G401 (cell line): ENCODE data around the gene PGAM5. TPM values are rescaled to one million over a fixed set of nuclear protein-coding genes. Genes with fewer than 3 reads are reported as not detected.
"Not testable (repeated sequence)": the region's sequence is repeated elsewhere in the genome, so short reads cannot be mapped to it uniquely, and the experiment has no call there.

Experiments used
- DNase-seq: peaks from one replicate; pipeline ENCODE4 v3.0.0-alpha.2; 2015; ENCODE audit warnings: low spot score
- in situ Hi-C: cut with HindIII; loops from 2 replicates; pipeline ENCODE4 v1.10.0; 2016; ENCODE audit warnings: low sequenced_read_pairs, mixed read lengths
- total RNA-seq: library from RNA; depleted of rRNA; stranded (reverse); fragments of >200 nt; shearing (Covaris generic); gene quantifications from 2 replicates; pipeline ENCODE4 v1.2.3, GENCODE V29; 2014

Gene PGAM5
- total RNA-seq, 1 experiment from 2014 or later = 121 TPM

DNA sequence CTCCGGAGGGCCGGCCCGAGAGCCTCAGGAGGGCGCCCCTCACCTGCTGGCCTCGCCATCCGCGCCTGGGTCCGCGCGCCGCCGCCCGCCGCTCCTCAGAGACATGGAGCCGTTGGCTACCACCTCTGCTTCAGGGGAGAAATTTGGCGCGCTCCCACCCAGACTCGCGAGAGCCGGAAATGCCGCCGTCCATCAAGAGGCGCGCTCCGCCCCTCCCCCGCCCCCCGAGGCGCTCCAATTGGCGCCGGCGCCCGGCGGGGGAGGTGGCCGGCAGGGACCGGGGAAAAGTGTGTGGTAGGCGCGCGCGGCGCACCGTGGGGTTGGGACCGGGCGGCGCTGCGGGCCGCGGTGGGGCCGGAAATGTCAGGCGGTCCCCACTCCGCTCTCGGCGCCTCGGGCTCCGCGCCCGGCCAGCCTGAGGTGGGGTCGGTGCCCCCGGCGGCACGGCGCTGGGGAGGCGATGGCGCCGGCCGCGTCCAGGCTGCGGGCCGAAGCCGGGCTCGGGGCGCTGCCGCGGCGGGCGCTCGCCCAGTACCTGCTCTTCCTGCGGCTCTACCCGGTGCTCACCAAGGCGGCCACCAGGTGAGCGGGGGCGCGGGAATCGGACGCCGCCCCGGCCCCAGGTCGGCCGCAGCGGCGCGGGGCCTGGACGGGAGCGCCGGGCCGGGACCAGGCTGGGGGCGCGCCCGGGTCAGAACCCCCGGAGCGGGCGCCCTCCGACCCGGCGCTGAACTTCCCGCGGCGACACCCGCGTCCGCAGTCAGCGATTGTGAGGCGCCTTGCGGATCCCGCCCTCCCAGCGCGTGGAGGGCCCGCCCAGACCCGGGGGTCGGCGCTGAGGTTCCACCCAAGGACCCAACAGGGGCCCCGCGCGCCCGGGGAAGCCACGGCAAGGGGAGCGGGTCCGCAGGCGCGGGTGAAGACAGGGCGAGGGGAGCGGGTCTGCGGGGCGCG, 23.2 kb upstream of the PGAM5 start, which contains the start of the genes POLE and PXMP2:
TSS of gene POLE (minus strand) at position 132 of the 954 bp plus-strand sequence. CDS start at position 105, 27 bp downstream.
TSS of gene PXMP2 (plus strand) at position 377 of the 954 bp plus-strand sequence. CDS start at position 461, 84 bp downstream.
- in situ Hi-C loops = no loop called here
- DNase-seq = peak; percentile 86

DNA sequence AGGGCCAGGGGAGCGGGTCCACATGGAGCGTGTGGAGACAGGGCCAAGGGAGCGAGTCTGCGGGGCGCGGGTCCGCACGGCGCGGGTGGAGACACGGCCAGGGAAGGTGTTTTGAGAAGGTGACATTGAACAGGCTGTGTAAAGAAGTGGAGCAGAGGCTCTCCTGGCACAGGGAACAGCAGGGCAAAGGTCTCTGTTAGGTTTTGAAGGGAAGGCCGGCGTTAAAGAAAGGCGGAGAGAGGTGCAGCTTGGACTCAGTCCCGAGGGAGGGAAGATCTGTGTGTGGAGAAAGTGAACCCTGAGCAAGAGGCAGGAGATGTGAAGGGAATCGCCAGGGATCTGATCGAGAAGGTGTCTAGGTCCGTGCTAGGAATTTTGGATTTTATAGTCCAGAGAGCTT, 21.4 kb upstream of the PGAM5 start:
- DNase-seq = peak; percentile 51
- in situ Hi-C loops = no loop called here

DNA sequence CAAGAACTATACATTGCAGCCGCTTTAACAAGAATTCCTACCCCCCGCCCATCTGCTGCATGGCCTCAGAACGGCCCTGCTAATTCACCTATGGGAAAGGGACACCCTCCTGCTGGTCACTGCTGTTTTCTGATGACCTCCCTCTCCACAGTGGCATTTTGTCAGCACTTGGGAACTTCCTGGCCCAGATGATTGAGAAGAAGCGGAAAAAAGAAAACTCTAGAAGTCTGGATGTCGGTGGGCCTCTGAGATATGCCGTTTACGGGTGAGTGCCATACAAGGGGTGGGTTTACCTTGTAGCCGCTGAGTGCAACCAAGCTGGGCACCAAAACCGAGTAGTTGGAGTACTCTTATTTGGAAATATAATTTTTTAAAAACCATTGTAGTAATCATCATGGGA, 20.5 kb upstream of the PGAM5 start:
- in situ Hi-C loops = no loop called here
- no peak for DNase-seq

DNA sequence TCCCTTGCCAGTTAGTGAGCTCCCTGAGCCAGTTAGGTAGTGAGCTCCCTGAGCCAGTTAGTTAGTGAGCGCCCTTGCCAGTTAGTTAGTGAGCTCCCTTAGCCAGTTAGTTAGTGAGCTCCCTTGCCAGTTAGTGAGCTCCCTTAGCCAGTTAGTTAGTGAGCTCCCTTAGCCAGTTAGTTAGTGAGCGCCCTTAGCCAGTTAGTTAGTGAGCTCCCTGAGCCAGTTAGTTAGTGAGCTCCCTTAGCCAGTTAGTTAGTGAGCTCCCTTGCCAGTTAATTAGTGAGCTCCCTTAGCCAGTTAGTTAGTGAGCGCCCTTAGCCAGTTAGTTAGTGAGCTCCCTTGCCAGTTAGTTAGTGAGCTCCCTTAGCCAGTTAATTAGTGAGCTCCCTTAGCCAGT, 18.6 kb upstream of the PGAM5 start:
- in situ Hi-C loops = not testable (repeated sequence)

DNA sequence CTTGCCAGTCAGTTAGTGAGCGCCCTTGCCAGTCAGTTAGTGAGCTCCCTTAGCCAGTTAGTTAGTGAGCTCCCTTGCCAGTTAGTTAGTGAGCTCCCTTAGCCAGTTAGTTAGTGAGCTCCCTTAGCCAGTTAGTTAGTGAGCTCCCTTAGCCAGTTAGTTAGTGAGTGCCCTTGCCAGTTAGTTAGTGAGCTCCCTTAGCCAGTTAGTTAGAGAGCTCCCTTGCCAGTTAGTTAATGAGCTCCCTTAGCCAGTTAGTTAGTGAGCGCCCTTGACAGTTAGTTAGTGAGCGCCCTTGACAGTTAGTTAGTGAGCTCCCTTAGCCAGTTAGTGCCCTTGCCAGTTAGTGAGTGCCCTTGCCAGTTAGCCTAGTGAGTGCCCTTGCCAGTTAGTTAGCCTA, 15.8 kb upstream of the PGAM5 start:
- DNase-seq, in situ Hi-C loops: not testable (repeated sequence)

More for the DNA sequence above, 18.6 kb upstream of the PGAM5 start:
- not testable (repeated sequence) for DNase-seq

DNA sequence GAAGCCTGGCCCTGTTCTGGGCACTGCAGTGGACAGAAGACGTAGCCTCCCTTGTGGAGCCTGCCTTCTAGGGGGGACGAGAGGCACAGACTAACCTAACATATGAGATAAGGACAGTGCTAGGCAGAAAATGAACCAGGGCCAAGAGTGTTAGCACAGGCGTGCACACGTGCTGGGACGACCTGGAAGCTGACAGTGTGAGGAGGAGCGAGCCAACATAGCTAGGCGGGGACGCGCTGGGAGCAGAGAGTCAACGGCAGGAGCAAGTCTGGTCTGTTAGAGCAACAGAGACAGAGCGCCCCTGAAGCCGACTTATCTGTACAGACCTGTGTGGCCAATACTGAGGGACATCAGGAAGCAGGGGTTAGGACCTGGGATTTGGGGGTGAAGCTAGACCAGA, 15.2 kb upstream of the PGAM5 start:
- no peak for DNase-seq
- in situ Hi-C loops = no loop called here

DNA sequence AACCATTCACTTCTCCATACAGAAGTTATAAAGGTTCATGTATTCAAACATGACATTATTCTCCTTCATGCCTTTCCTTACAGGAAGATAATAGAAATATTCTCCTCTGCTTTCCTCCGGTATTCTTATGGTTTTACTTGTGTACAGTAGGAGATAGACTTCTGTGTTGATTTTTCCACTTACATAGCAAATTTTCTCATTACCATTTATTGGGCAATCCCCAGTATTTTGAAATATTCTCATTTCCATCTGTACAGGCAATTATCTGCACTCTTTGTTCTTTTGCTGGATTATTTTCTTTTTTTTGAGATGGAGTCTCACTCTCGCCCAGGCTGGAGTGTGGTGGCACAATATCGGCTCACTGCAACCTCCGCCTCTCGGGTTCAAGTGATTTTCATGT, 12.3 kb upstream of the PGAM5 start:
- in situ Hi-C loops = no loop called here
- no peak for DNase-seq

DNA sequence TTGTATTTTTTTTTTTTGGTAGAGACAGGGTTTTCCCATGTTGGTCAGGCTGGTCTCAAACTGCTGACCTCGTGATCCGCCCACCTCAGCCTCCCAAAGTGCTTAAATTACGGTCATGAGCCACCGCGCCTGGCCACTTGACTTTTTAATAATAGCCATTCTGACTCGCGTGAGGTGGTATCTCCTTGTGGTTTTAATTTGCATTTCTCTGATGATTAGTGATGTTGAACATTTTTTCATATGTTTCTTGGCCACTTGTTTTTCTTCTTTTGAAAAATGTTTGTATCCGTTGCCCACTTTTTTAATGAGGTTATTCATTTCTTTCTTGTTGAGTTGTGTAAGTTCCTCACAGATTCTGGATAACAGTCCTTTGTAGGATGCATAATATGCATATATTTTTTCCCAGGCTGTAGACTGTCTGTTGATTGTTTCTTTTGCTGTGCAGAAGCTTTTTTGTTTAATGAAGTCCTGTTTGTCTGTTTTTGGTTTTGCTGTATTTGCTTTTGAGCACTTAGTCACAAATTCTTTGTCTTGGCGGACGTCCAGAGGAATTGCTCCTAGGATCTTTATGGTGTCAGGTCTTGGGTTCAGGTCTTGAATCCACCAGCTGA, 10.3 kb upstream of the PGAM5 start:
- no peak for DNase-seq
- in situ Hi-C loops = no loop called here

DNA sequence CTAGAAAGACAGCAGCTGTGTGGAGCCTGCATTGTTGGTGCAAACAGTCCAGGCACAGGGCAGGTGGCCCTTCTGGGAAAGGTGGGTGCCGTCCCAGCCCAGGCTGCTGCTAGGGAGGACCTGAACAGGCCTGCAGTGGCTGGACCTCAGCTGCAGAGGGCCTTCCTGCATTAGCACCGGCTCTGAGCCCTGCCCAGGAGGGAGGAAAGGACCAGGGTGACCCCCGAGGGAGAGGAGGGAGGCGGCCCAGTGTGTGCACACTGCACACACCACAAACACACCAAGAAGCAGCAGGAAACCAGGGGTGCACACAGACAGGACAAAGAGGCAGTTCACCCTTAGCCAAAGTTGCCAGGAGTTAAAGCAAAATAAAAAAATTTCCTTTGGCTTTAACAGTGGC, 8.0 kb upstream of the PGAM5 start:
- DNase-seq = no peak
- in situ Hi-C loops = no loop called here

DNA sequence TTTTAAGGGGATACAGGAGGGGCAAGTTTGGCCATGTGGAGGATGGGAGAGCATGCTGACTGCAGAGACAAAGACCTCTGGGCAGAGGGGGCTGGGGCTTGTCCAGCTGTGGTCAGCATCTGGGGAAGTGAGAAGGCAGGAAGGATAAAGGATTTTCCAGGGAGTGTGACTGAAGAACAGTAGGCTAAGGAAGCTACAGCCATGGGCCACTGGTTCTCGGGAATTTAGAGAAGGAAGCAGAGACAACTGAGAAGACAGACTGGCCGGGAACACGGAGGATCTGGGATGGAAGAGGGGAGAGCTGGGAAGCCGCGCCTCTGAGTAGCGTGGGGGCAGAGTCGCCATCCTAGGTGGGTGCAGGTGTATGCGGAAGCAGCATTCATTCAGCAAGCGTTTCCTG, 7.0 kb upstream of the PGAM5 start:
- in situ Hi-C loops = no loop called here
- DNase-seq = no peak

DNA sequence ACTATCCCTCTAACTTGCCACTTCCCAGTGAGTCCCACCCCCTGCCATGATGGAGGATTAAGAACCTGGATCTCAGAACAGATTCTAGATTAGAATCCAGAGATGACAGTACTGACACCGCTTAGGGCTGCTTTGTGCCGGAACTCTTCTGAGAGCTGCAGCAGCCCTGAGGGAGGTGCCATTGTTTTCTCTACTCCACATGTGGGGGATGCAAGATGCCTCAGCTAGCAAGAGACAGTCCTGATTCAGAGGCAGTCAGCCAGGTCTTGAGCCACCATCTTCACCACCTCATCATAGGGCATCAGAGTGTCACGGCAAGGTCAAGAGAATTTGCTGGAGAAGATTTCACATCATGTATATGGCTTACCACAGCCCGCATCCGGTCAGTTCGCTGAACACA, 3.4 kb upstream of the PGAM5 start:
- in situ Hi-C loops = no loop called here
- DNase-seq = no peak

DNA sequence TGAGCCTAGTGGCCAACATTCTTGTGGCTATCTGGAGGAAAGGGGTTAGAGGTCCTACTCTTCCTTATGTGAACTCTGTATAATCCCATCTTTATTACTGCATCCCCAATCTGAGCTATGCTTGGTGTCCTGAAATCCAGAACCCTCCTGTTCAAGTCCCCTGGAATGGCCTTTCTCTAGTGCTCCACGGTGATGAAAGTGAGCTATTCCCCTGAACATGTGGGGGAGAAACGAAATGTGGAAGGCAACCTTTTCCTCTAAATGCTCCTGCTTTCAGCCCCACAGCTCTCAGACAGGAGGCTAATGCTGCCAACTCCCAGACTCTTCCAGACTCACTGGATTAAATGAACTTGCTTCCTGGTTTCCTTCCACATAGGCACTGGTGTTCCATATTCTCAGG, 2.5 kb upstream of the PGAM5 start:
- DNase-seq = no peak
- in situ Hi-C loops = no loop called here

DNA sequence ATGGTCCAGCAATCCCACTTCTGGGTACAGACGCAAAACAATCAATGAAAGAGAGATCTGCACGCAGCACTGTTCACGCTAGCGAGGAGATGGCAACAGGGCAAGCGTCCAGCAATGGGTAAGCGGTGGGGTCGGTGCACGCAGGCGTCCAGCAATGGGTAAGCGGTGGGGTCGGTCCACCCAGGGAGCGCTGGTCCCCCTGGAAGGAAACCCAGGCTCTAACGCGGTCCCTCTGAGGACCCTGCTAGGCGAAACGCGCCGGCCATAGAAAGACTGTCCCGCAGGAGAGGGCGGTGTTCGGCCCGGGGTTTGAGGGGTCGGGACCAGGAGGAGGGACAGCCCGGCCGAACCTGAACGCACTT, 618 bp upstream of the PGAM5 start:
- no peak for DNase-seq
- in situ Hi-C loops = no loop called here

DNA sequence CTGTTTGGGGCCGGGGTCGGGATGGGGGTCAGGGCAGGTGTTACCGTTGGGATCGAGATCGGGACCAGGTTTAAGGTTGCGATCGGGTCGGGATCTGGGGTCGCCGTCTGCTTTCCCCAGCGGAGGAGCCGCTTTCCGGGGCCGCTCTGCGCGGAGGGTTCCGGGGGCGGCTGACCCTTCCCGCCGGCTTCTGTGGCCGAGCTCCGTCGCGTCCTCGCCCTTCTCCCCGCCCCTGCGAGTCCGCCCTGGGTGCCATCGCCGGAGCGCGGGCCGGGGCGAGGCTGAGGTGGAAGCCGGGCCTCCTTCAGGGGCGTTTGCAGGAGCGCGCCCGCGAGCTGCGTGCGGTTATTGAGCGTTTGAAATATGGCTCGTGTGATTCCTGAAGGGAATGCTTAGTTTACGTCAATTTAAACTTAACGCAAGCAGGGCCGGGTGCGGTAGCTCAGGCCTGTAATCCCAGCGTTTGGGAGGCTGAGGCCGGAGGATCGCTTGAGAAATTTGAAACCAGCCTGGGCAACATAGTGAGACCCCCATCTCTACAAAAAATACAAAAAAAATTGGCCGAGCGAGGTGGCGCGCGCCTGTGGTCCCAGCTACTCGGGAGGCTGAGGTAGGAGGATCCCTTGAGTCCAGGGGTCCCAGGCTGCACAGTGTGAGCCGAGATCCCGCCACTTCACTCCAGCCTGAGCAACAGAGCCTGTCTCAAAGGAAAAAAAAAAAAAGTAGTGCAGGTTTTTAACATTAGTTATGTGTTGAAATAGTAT, 620 bp downstream of the PGAM5 start:
- DNase-seq = no peak
- in situ Hi-C loops = no loop called here

DNA sequence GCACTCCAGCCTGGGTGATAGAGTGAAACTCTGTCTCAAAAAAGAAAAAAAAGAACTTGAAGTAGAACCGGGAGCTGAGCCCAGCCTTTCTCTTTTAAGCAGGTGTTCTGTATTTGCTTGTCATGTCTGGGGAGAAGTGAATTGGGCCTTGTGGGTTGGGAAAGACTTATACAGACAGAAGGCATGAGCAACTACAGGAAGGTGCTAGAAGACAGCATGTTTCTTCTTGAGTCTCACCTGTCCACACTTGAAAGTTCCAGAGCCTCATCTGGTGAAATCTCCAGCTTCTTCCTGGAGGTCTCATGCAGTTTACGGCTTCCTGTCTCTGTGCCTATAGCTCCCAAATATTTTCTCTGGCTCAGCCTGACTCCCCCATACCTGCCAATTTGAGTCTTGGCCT, 2.5 kb downstream of the PGAM5 start:
- in situ Hi-C loops = no loop called here
- no peak for DNase-seq

DNA sequence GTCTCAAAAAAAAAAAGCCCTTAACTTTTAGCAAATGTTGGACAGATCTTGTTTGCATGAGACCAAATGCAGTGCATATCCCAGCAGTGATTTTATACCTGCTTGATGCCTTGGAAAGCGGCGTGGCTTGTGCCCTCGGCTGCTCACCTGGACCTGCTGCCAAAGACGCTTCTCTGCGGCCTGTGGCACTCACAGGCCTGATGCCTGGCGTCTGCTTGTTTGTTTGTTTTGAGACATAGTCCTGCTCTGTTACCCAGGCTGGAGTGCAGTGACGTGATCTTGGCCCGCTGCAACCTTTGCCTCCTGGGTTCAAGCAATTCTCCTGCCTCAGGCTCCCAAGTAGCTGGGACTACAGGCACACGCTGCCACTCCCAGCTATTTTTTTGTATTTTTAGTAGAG, 5.2 kb downstream of the PGAM5 start:
- no peak for DNase-seq
- in situ Hi-C loops = no loop called here

DNA sequence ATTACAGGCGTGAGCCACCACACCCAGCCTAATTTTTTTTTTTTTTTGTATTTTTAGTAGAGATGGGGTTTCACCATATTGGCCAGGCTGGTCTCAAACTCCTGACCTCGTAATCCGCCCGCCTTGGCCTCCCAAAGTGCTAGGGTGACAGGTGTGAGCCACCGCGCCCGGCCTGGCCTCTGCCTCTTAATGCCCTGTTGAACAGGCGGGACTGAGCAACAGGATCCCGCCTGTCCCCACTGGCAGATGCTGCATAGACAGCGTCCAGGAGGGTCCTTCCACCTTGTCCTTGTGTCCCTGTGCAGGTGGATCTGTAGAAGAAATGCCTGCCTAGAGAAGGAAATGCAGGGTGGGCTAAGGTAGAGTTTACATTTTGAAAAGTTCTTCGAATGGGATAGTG, 5.7 kb downstream of the PGAM5 start:
- no peak for DNase-seq
- in situ Hi-C loops = no loop called here

DNA sequence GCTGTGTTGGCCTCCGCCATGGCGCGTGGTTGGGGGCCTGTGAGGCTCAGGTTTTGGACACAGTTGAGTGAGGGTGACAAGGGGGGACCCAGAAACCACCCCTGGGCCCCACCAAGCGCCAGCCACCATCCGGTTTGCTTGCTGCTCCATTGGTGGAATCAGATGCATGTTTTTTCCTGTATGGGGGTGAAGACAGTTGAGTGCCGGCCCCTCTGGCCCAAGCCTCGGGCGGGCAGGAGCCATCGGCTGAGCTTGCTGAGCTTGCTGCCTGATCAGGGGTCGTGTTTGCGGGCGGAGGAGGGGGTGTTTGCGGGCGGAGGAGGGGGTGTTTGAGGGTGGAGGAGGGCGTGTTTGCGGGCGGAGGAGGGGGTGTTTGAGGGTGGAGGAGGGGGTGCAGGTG, 6.4 kb downstream of the PGAM5 start:
- in situ Hi-C loops = no loop called here
- no peak for DNase-seq

DNA sequence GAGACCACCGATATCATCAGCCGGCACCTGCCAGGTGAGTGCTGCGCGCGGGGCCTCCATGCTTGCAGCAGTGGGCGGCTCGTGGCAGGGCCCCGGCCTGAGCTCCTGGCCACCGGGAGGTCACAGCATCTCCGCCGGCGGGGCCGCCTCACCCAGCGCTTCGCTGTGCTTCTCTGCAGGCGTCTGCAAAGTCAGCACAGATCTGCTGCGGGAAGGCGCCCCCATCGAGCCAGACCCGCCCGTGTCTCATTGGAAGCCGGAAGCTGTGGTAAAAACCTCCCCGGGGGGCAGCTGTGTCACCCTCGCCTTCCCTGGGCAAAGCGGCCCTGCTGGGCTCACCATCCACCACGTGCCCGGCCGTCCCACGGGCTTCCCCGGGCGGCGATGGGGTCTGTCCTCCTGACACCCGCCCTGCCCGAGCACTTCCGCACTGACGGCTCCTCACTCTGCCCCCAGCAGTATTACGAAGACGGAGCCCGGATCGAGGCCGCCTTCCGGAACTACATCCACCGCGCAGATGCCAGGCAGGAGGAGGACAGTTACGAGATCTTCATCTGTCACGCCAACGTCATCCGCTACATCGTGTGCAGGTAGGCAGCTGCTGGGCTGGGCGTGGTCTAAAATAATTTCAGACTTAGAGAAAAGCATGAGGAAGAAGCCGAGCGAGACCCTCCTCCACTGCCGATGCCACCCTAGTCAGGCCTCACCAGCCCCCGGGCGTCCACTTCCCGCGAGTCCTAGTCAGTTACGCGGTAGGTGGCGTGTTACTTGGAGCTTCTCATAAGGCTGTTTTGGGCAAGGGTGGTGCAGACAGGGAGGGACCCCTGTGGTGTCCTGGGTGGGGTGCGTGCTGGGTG, 7.1 kb downstream of the PGAM5 start:
- in situ Hi-C loops = no loop called here

More for the DNA sequence above, 7.1 kb downstream of the PGAM5 start:
- no peak for DNase-seq
